Sciatic nerve (tissue), 2 donors: ENCODE measurements around the gene MCM6. TPM values are rescaled to one million over a fixed set of nuclear protein-coding genes. Genes with fewer than 3 reads are reported as not detected.
"Not testable (repeated sequence)": the region's sequence is repeated elsewhere in the genome, so short reads cannot be mapped to it uniquely, and the experiment has no call there.

Source experiments
- ATAC-seq: fragments of 200-7000 bp; cut with Tn5 transposase; one replicate; pipeline ENCODE4 v1.9.1; 2020; ENCODE audit warnings: mild to moderate bottlenecking, moderate library complexity
- DNase-seq: peaks from one replicate; pipeline ENCODE4 v3.0.0-alpha.2; 2020; ENCODE audit warnings: low spot score
- intact Hi-C: fragments of 100-400 bp; cut with DNase I; formaldehyde crosslinking; loops from one replicate; pipeline ENCODE4 v1.14.2; 2022
- total RNA-seq: library from RNA; stranded (reverse); fragmentation: NEBNext Ultra II Directional; extraction: Animal tissue kit (Norgen Biotek cat#: 25700); gene quantifications from one replicate; pipeline ENCODE4 v1.2.1, GENCODE V29; 2021
- donor health status: DM: no; HTN: no; CAD: no.
- donor health status: DM: no; HTN: no; CAD: no.

Gene MCM6
- total RNA-seq, 1 donor from 2014 or later = 15.8 TPM

- intact Hi-C loops = no loop called here
- no peak for ATAC-seq
- no peak for DNase-seq
Measured at GRCh38 chr2:135829378-135830135, 46.7 kb downstream of the MCM6 start.

- no peak for DNase-seq
- intact Hi-C loops = no loop called here
- ATAC-seq = no peak
Measured at GRCh38 chr2:135826544-135826943, 49.7 kb downstream of the MCM6 start.

DNA sequence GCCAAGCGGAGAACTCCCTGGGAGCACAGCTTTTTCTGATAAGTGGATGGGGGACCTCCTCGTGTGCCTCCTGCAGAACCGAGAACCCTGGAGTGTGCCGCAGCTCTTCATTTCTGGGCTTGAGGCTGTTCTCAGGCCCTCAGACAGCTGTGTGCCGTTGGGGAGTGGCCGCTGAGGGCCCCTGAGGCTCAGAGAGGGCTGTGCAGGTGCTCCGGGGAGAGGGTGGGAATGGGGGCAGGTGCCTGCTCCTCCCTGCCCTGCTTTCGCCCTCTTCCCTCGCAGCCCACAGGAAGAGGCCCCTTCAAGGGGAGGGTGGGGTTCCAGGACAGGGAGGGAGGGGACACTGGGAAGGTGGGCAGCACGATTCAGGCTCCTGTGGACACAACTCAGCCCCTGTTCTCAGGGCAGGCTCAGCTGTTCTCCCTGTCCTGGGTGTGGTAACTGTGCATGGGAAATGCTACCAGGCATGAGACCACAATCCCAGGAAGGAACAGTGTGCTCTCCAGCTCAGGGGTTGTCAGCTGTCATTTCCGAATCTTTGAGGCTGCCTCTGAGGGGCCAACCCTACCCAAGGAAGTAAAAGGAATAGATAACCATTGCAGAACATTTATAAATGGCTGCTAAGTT is 50.6 kb downstream of the MCM6 start:
- DNase-seq = no peak
- intact Hi-C loops = no loop called here
- no peak for ATAC-seq

- ATAC-seq (no peak), DNase-seq (no peak)
- intact Hi-C loops = no loop called here
Measured at GRCh38 chr2:135825131-135825530, 51.1 kb downstream of the MCM6 start.

DNA sequence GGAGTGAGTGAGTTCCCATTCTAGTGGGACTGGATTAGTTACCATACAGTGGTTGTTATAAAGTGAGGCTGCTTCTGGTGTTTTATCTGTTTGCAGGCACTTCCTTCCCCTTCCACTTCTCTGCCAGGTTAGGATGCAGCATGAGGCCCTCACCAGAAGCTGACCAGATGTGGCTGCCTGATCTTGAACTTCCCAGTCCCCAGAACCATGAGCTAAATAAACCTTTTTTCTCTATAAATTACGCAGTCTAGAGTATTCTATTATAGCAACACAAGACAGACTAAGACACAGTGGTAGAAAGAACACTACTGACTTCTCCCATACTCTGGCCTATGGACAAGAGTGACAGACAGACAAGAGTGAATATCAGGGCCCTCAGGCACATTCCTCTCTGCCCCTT is 53.4 kb downstream of the MCM6 start:
- ATAC-seq = no peak
- DNase-seq = no peak
- intact Hi-C loops = no loop called here

DNA sequence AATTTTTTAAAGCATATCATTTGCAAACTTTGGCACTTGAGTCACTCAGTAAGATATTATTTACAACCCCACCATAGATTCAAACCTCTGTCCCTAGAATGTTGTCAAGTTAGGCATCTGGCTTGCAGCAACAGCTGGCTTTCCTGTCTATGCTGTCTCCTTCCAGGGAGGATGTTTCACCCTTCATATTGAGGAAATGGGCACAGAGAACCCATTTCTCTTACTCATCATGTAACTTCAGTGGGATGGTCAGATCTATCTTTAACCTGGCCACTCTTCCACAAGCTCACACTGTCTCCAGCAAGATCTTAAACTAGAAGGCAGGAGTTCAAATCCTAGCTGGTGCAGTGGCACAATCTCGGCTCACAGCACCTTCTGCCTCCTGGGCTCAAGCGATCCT is 55.1 kb downstream of the MCM6 start:
- ATAC-seq (no peak), DNase-seq (no peak)
- intact Hi-C loops = no loop called here

DNA sequence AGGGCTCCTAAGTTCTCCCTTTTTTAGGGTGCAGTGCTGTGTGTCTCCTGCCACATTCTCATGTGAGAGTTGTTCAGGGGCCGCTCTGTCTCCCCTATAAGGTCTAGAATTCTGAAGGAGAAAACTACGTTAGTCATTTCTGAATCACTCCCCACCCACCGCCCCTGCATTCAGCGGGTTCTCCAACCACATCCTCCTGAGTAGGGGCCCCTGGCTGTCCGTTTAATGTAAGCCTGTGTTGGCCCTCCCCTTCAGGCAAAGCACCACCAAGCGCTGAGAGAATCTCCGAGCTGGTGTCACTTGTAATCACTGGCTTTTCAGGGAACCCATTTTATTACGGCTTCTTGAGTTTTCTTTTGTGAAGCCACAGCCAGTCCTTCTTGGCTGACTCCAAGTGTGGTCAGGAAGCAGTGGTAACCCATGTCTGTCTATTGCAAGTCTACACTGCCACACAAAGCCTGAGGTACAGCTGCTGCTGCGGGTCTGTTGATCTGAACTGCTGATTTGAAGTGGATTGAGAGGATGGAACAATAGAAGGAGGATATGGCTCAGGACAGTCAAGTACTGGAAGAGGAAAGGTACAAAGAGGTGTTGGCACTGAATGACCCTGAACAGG is 56.1 kb downstream of the MCM6 start:
- intact Hi-C loops = no loop called here
- ATAC-seq = no peak

GRCh38 chr2:135818937-135819610 is 57.2 kb downstream of the MCM6 start:
- DNase-seq (no peak), ATAC-seq (no peak)
- intact Hi-C loops = no loop called here

More for the DNA sequence above, 56.1 kb downstream of the MCM6 start:
- no peak for DNase-seq

DNA sequence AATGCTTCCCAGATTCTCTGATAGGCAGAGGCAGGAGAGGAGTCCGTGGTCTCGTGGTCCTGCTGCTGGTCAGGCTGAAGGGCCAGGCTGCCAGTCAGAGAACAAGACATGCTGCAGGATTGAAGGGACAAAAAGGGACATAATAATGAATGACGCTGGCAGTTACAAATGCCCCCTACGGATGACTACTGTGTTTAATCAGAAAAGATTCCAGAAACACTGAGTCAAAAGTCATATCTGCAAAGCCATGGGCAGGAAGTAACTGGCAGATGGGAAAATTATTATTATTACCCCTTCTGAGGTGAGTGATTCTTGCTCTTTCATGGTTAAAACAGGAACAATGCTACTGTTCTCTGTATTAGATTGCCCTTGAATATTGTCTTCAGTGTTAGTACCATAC is 58.3 kb downstream of the MCM6 start:
- DNase-seq (no peak), ATAC-seq (no peak)
- intact Hi-C loops = no loop called here

DNA sequence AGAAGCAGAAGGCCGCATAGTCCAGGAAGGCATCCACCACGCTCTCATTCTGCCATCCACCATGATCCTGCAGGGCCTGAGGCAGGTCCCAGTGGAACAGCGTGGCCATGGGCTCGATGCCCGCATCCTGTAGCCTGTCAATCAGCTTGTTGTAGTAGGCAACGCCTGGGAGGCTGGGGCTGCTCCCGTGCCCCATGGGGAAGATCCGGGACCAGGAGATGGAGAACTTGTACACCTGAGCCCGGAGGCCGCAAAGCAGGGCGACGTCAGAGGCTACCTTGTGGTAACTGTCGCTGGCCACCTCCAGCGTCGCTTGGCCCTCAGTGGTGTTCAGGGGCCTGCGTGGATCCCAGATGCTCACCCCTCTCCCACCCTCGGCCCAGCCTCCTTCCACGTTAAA is 58.8 kb downstream of the MCM6 start:
- intact Hi-C loops = no loop called here
- DNase-seq = no peak
- ATAC-seq = no peak

GRCh38 chr2:135815269-135815668 is 61.0 kb downstream of the MCM6 start:
- ATAC-seq (no peak), DNase-seq (no peak)
- intact Hi-C loops = no loop called here

- intact Hi-C loops = no loop called here
- ATAC-seq = no peak
- DNase-seq = no peak
Measured at GRCh38 chr2:135812907-135813511, 63.2 kb downstream of the MCM6 start.

DNA sequence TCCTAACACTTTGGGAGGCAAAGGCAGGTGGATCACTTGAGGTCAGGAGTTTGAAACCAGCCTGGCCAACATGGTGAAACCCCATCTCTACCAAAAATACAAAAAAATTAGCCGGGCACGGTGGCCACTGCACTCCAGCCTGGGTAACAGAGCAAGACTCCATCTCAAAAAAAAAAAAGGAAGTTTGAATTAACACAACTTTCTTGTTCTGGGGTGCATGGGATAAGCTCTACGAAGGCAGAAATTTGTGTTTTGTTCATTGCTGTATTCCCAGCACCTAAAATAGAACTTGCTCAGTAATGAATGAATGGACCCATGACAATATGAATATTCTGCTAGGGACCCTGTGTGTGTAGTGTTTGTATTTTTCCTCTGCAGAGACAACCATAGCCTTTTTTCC is 68.4 kb downstream of the MCM6 start:
- DNase-seq, intact Hi-C loops, ATAC-seq: not testable (repeated sequence)

DNA sequence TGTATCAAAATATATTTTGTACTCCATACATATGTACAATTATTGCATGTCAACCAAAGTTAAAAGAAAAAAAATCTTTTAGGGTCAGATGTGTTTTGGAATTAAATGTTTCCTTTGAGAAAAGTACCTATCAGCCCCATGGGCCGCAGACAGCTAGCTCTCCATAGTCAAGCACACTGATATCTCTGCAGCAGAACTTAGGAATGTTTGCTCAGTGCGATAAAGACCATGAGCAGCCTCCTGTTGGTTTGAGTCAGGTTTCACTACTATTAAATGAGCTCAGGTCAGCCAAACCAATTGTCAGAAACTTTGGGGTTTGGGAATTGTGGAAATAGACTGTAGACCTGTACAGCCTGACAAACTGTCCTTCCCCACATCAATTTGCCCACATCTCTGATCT is 73.0 kb downstream of the MCM6 start:
- intact Hi-C loops = no loop called here
- DNase-seq (no peak), ATAC-seq (no peak)

DNA sequence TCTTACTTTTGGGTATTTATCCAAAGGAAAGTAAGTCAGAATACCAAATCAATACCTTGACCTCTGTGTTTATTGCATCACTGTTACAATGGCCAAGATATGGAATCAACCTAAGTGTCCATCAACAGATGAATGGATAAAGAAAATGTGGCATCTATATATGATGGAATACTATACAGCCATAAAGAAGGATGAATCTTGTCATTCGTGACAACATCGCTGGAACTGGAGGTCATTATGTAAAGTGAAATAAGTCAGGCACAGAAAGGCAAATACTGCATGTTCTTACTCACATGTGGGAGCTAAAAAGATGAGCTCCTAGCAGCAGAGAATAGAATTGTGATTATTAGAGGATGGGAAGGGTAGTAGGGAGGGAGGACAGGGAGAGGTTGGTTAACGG is 73.9 kb downstream of the MCM6 start:
- intact Hi-C loops = no loop called here
- ATAC-seq (no peak), DNase-seq (no peak)

DNA sequence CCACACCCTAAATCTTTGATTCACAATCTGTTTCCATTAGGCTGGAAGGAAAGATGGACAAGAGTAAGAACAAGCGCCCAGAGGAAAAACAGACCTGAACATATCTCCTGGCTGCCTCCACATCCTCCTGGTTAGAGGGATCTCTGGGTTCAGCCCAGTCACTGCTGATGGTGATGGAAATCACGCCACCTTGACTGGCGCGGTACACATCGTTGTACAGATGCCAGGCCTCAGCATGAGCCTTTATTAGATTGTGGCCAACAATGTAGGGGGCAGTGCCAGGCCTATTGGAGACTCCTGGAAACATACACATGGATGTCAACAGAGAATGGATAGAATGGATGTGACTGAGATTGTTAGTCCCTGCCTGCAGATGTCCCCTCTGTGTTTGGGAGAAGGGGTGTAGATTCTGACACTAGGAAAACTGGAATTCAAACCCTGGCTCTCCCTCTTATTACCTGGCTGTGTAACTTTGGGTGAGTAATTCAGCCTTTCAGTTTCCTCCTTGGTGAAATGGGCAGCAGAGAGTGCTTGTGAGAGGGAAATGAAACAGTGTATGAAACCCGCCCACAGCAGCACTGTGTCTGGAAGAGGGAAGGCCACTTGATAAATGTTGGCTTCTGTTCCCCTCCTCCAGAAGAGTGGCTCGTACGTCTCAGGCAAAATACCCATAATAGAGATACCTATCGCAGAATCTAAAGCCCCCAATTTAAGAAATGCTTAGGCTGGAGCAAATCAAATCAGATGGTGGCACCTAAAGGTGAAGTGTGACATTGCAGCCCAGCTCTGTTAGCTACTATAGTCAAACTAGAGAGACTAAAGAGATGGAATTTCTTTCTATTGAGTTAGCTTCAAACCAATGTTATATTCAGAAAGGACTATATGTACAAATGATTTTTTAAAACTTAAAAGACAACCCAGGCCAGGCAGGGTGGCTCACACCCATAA is 75.5 kb downstream of the MCM6 start:
- DNase-seq (no peak), ATAC-seq (no peak)
- intact Hi-C loops = no loop called here

DNA sequence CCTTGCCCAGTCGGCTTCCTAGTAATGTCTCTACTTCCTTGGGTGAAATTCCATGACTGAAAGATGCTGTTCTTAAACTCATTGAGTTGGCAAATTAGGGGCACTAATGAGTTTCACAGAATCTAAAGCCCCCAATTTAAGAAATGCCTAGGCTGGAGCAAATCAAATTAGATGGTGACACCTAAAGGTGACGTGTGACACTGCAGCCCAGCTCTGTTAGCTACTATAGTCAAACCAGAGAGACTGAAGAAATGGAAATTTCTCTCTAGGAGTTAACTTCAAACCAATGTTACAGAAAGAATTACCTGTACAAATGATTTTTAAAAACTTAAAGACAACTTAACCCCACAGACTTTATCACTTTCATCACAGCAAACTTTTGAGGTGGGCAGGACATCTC is 76.5 kb downstream of the MCM6 start:
- intact Hi-C loops = no loop called here
- DNase-seq (no peak), ATAC-seq (no peak)

GRCh38 chr2:135798762-135799161 is 77.5 kb downstream of the MCM6 start:
- DNase-seq = no peak
- no peak for ATAC-seq
- intact Hi-C loops = no loop called here
